GM18867 (cell line): ENCODE measurements around the gene THRAP3.

ENCODE experiments used
- ATAC-seq: cut with Tn5 transposase; IDR thresholded peaks from one replicate; pipeline ENCODE4 v1.9.1; 2021; ENCODE audit warnings: mild to moderate bottlenecking, moderate library complexity; ENCODE audit not compliant: unreplicated experiment

The THRAP3 gene

GRCh38 chr1:36297062-36297461, 72.8 kb downstream of the THRAP3 start:
- no peak for ATAC-seq

DNA sequence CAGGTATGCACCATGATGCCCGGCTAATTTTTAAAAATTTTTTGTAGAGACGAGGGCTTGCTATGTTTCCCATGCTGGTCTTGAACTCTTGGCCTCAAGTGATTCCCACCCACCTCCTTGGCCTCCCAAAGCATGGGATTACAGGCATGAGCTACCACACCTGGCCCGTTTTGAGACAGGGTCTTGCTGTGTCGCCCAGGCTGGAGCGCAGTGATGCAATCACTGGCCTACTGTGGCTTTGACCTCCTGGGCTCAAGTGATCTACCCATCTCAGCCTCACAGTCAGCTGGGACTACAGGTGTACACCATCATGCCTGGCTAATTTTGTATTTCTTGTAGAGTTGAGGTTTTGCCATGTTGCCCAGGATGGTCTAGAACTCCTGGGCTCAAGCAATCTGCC, 74.4 kb downstream of the THRAP3 start:
- ATAC-seq, result no peak

DNA sequence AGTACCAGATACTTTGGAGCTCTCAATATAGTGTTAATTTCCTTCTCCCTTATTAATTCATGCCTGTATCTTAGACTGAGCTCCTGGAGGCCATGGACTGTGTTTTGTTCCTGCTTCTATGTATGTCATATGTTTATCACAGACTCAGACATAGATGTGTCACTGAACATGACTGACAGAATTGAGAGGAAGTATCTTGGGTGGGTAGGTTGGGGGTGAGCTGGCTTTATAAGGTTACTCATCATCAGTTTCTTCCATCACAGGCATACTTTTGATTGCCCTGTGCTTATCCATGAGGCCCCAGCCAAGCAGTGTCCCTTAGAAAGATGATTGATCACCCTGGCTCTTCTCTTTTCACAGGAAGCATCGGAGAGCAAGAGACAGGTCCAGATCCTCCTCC, 76.3 kb downstream of the THRAP3 start:
- no peak for ATAC-seq

- no peak for ATAC-seq
Observed at GRCh38 chr1:36301220-36301619, 77.0 kb downstream of the THRAP3 start.

DNA sequence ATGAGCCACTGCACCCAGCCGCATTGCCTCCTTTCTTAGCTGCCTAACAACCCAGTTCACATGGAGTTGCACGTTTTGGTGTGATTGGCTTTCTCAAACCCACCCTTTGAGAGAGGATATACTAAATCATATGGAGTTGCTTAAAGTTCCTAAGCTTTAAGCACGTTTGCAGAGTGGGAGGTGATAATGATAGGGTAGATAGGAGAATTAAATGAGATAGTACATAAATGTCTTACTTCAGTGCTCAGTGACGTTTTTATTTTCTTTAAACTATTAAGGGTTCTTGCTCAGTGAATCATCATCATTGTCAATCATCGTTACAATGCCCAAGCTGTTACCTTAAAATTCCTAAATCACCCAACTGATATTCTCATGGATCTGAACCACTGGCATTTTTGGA, 79.0 kb downstream of the THRAP3 start:
- ATAC-seq, result no peak

DNA sequence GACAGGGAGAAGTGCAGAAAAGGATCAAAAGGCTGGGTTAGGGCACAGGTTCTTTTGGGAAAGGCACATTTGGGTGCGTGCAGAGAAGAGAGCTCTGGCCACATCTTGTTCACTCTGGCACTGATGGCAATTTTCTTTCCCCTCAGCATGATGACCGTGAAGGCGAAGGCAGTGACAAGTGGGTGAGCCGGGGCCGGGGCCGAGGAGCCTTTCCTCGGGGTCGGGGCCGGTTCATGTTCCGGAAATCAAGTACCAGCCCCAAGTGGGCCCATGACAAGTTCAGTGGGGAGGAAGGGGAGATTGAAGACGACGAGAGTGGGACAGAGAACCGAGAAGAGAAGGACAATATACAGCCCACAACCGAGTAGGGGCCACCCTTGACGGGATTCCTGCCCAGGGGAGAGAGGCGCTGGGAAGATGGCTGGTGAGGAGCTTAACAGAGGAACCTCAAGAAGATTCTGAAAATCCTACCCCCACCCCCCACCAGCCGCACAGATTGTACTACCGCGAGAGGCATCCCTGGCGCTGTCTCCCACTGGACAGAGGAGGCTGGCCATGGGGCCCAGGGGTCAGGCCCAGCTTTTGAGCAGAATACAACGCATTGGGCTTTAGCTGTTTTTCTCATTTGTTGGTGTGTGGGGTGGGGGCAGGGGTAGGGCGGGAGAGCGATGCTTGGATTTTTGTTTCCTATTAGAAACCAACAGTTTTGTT, 79.6 kb downstream of the THRAP3 start:
- no peak for ATAC-seq

- no peak for ATAC-seq
Observed at GRCh38 chr1:36304521-36304920, 80.3 kb downstream of the THRAP3 start.

GRCh38 chr1:36304970-36305914, 81.0 kb downstream of the THRAP3 start:
- ATAC-seq, result no peak

DNA sequence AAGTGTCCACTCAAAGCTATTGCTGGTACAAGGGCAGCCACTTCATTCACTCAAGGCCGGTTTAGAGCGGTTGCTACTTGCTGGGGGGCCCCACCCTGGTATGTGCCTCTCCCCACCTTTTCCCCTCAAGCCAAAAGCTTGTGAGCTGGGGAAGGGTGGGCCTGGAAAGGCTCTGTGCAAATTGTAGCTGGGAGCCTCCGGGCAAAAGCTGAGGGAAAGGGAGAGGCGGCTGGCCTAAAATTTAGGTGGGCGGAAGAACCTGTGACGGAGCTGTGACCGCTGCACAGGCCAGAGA, 81.6 kb downstream of the THRAP3 start:
- no peak for ATAC-seq

- ATAC-seq, result peak; percentile 30
Observed at GRCh38 chr1:36306210-36306901, 82.1 kb downstream of the THRAP3 start, which contains the start of gene SH3D21. SH3D21 (plus strand) TSS chr1:36306368; CDS start chr1:36306421, 53 bp downstream.

DNA sequence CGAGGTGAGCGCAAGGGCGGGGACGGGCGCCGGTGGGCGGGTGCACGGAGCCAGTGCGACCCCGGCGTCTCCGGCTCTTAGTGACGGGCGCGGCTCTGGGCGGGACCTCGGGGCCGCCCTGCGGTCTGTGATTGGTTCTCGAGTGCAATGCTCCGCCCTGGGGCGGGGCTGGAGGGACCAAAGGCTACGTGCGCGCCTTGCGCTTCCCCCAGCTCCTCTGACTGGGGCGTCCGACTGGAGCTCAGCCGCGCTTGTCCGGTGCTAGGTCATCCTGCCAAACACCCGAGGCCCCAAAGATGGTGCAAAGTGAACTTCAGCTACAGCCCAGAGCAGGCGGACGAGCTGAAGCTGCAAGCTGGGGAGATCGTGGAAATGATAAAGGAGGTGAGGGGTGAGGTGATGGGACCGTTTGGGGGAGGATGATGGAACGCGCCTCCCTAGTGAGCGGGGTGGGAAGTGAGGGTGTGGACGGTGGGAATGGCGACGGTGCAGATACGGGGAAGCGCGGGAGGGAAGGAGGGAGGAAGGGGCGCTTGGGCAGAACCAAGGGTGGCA, 82.7 kb downstream of the THRAP3 start:
- ATAC-seq, result peak; percentile 93

GRCh38 chr1:36307601-36308330, 83.5 kb downstream of the THRAP3 start:
- no peak for ATAC-seq

GRCh38 chr1:36309397-36309796, 85.2 kb downstream of the THRAP3 start:
- no peak for ATAC-seq

GRCh38 chr1:36320291-36320761, 96.1 kb downstream of the THRAP3 start:
- no peak for ATAC-seq

DNA sequence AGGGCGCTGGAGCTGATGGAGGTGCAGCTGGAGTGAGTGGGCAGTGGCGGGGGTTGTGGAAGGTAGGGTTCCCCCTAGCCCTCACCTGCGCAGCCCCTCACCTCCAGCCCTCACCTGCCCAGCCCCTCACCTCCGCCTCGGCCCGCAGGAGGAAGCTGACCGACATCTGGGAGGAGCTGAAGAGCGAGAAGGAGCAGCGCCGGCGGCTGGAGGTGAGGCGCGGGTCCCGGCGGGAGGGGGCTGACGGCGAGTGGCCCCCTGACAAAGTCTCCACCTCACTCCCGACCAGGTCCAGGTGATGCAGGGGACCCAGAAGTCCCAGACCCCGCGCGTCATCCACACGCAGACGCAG, 96.5 kb downstream of the THRAP3 start:
- no peak for ATAC-seq

- no peak for ATAC-seq
Observed at GRCh38 chr1:36321119-36321951, 97.1 kb downstream of the THRAP3 start.

GRCh38 chr1:36322041-36322785, 98.0 kb downstream of the THRAP3 start:
- ATAC-seq, result no peak

- ATAC-seq, result no peak
Observed at GRCh38 chr1:36322786-36323635, 98.8 kb downstream of the THRAP3 start.
